Esophagus mucosa (tissue), 1 donor: Measurements from ENCODE around the gene CSTF1. TPM values are rescaled to one million over a fixed set of nuclear protein-coding genes. Genes with fewer than 3 reads are reported as not detected.

ENCODE experiments used
- ATAC-seq: fragments of 200-7000 bp; cut with Tn5 transposase; one replicate; pipeline ENCODE4 v1.9.1; 2020
- total RNA-seq: library from RNA; stranded (reverse); gene quantifications from one replicate; pipeline ENCODE4 v1.2.4, GENCODE V29; 2023
- donor health status: DM: yes; HTN: yes; CAD: no.

The CSTF1 gene
- total RNA-seq, 1 donor from 2014 or later: 18.5 TPM

DNA sequence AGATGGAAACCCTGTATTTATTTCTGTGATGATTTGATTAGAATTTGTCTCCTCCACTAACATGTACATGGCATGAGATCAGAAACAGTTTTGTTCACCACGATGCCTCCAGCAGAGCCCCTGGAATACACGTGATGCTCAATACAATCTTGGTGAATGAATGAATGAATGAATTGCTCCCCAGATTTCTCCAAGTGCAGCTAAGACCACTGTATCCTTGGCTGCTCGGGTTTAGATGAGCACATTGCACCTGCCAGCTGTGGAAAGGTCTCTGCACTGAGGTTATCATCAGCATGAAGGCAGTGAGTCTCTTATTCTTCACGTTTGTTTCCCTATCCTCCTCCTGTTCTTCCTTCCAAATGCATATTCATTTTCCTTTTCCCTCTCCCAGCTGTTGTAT, 37.5 kb downstream of the CSTF1 start:
- no peak for ATAC-seq

DNA sequence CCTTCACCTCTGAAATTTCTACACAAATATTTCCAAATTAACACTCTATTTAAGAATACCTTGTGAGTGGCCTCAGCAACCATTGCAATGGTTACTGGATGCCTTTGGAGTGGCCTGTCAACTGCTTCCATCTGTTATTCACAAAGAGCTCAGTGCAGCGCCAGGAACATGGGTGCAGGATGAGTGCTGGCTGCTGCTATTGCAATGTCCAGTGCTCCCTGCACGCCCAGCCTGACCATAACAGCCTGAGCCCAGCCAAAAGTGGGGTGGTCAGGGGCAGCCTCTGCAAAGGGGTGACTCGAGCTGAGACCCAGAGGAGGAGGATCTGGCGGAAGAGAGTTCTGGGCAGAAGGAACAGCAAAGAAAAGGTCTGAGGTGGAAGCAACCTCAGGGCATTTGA, 38.0 kb downstream of the CSTF1 start:
- no peak for ATAC-seq

GRCh38 chr20:56430957-56431356, 38.5 kb downstream of the CSTF1 start:
- no peak for ATAC-seq

DNA sequence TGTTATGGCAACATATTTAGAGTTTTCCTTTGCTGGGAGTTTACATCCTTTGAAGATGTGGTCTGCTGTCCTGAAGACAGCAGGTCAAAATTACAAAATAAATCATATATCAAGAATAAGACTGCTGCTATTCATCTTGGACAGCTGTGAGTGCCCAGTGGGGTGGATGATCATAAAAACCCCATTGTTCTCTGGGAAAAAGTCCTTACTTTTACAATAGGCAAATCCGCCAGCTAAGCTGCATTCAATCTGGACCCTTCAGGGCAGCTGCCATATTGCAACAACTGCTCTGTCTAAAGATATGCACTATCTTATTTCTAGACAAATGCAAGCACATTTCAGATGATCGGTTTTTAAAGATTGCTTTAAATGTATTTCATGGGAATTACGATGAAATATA, 39.0 kb downstream of the CSTF1 start:
- ATAC-seq: no peak

DNA sequence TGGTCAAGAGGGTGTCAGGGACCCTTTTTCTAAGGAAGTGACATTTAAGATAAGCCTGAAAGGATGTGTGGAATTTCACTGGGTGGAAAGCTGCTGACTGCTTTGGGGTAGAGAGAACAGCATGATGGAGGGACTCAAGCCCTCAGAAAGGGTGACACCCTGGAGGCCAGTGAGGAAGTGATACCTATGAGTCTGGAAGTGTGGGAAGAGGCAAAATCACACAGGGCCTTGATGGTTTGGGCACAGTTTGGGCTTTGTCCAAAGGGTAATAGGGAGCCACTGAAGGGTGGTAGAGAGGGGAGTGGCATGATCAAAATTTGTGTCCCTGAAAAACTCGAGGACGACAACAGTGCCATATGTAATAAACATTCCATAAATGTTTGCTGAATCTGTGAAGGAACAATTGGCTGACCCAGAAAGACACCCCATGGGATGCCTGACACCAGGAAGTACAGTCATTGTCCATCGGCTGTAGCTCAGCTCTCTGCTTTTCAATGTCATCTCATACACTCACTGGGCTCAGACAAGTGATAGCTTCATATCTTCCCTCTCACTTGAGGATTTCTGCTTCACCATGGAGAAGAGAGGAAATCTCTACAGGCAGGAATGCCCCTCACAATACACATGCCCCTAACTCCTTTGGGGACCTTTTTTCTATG, 40.9 kb downstream of the CSTF1 start:
- ATAC-seq: no peak

DNA sequence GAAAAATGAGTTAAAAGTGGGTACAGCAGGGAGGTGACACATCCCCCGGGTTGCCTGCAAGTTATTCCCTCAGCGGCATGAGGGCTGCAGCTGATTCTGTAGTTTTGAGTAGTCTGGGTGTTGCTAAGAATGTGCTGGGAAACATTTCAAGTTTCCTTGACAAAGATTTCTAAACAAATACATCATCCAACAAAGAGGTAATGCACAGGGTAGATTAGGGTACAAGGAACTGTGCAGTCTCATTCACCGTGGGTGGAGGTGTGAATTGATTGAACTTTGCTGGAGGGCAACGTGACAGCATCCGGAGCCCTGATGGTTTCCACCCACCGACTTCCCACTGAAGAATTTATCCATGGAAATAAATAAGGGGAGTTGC, 41.4 kb downstream of the CSTF1 start:
- ATAC-seq: no peak

- ATAC-seq: no peak
Measured at GRCh38 chr20:56437196-56437960, 44.9 kb downstream of the CSTF1 start.

DNA sequence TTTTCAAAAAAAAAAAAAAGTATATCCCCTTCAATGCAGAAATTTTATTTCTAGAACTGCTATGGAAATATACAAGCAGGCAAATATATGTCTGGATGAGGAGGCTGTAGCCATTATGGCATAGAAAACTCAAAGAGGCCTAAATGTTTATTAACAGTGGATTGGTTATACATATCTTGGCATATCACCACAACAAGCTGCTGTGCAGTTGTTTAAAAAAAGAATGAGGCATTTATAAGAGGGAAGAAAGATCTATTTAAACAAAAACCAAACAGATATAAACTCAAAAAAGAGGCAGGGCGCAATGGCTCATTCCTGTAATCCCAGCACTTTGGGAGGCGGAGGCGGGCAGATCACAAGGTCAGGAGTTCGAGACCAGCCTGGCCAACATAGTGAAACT, 45.8 kb downstream of the CSTF1 start:
- ATAC-seq: no peak

- ATAC-seq: no peak
Measured at GRCh38 chr20:56439771-56440291, 47.4 kb downstream of the CSTF1 start.

GRCh38 chr20:56440346-56441007, 48.0 kb downstream of the CSTF1 start:
- no peak for ATAC-seq

- peak; percentile 49 for ATAC-seq
Measured at GRCh38 chr20:56442389-56443365, 50.2 kb downstream of the CSTF1 start.

DNA sequence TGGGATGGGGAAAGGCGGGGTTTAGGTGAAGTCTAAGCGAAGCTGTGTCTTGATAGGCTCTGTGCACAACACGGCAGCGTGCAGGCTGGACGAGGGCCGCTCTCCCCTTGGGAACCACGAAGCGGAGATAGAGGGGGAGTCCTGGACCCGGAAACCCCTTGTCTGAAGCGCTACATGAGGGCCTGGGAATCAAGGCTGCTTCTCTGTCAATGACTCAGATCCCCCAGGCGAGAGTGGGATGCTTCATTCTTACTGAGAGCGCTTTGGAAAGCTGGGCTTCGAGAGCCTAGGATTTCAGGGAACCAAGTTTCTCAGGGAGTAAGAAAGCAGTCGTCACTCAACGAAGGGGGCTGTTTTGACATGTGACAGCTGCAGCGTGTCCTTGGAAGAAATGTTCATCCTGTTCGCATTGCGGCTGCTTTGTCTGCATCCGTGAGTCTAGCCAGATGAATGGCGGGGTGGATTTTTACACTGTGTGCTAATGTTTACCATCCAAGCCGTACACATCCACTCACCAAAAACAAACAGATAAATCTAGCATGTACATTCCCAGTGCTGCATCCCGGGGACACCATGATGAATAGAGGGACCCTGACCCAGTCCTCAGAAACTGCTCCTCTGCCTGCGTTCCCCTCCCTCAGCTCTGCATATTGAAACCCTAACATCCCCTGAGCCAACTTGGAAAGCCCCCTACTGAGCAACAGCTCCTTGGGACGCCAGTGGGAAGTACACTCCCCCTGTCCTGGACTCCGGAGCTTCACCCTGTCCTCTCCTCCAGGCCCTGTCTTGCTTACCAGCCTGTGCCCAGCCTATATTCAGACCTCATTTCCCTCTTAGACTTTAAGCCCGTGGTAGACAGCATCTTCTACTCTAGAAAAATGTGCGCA, 51.5 kb downstream of the CSTF1 start:
- ATAC-seq: no peak

- ATAC-seq: no peak
Measured at GRCh38 chr20:56445130-56445529, 52.7 kb downstream of the CSTF1 start.

DNA sequence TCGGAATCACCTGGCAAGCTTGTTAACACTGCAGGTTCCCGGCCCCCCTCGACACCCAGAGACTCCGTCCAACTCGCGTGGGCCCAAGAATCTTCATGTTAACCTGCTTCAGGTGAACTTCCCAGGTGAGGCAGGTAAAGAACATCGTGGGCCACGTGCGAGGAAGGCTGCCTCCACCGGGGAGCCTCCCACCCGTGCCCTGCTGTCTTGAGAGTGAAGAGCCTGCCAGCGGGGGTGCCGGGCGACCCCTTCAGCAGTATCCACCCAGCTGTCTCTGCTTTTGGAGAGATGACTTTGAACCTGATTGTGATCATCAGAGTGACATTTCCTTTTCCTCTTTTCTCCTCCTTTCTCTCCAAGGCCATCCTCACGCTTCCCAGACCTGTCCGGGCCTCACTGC, 53.1 kb downstream of the CSTF1 start:
- no peak for ATAC-seq

DNA sequence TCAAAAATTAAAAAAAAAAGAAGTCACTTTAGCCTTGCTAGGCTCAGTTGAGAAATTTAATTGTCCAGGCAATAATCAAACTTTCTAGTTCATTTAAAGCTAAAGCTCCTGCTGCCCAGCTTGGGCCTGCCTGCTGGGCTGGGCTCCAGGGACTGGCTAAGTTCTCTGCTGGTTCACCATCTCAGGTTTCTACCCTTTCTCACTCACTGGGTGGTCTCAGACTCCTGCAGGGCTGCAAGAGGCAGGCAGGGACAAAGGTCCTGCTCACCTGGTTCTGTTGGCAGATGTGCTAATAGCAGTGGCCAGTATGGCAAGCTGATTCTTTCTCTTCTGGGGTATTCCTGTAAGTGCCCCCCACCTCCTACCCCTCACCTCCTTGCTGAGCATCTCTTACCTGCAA, 54.8 kb downstream of the CSTF1 start:
- ATAC-seq: no peak

- ATAC-seq: no peak
Measured at GRCh38 chr20:56449459-56449858, 57.0 kb downstream of the CSTF1 start.

- ATAC-seq: no peak
Measured at GRCh38 chr20:56451056-56451765, 58.8 kb downstream of the CSTF1 start.

DNA sequence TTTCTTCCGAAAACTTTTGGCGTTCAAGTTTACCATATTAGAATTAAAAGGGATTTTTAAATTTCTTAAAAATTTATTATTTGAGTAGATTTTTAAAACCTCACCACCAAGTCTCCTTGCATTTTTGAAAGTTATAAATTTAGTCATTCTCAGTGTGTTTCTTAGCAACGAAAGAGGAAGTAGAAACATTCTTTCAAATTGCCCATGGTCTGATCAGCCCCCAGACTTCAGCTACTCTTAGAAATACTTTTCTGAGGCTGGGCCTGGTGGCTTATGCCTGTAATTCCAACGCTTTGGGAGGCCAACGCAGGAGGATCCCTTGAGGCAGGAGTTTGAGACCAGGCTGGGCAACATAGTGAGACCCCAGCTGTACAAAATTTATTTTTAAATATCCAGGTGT, 60.9 kb downstream of the CSTF1 start:
- ATAC-seq: no peak

DNA sequence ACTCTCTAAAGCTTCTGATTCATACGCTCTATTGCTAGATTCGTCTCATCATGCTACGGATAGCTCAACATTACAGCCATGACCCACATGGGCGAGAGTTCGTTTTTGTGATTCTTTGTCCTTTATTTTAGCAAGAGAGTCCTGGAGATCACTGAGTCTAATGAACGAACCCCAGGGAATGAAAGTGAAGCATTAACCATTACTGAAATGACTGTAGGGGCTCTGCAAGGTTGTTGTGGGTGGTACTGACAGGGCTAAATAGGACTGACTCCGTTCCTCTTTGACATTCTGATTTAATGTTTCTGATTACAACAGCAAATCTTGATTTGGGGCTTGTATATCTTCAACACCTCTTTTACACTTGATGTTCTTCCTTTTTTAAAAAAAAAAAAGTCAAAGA, 62.3 kb downstream of the CSTF1 start:
- no peak for ATAC-seq
